ENCODE data around the gene KCNH5.

Gene KCNH5

GRCh38 chr14:62994096-62994495 is 51.2 kb downstream of the KCNH5 start:
- DNase-seq = no peak

- DNase-seq = no peak
Observed at GRCh38 chr14:62988967-62989366, 56.3 kb downstream of the KCNH5 start.

- DNase-seq = no peak
Observed at GRCh38 chr14:62983821-62984220, 61.4 kb downstream of the KCNH5 start.

- DNase-seq = no peak
Observed at GRCh38 chr14:62980693-62981092, 64.6 kb downstream of the KCNH5 start.

- no peak for DNase-seq
Observed at GRCh38 chr14:62957562-62957961, 87.7 kb downstream of the KCNH5 start.

GRCh38 chr14:62956413-62956812 is 88.8 kb downstream of the KCNH5 start:
- DNase-seq = no peak

GRCh38 chr14:62954165-62954564 is 91.1 kb downstream of the KCNH5 start:
- no peak for DNase-seq

- DNase-seq = no peak
Observed at GRCh38 chr14:62952226-62952625, 93.0 kb downstream of the KCNH5 start.

- no peak for DNase-seq
Observed at GRCh38 chr14:62947301-62947700, 98.0 kb downstream of the KCNH5 start.

- no peak for DNase-seq
Observed at GRCh38 chr14:62946221-62946620, 99.0 kb downstream of the KCNH5 start.

- DNase-seq = no peak
Observed at GRCh38 chr14:62943202-62943601, 102.1 kb downstream of the KCNH5 start.

GRCh38 chr14:62939970-62940369 is 105.3 kb downstream of the KCNH5 start:
- DNase-seq = no peak

- no peak for DNase-seq
Observed at GRCh38 chr14:62938778-62939177, 106.5 kb downstream of the KCNH5 start.

GRCh38 chr14:62934439-62934838 is 110.8 kb downstream of the KCNH5 start:
- no peak for DNase-seq

GRCh38 chr14:62921466-62921865 is 123.8 kb downstream of the KCNH5 start:
- DNase-seq = no peak

- no peak for DNase-seq
Observed at GRCh38 chr14:62916551-62916950, 128.7 kb downstream of the KCNH5 start.

GRCh38 chr14:62914873-62915272 is 130.4 kb downstream of the KCNH5 start:
- DNase-seq = no peak

GRCh38 chr14:62914025-62914424 is 131.2 kb downstream of the KCNH5 start:
- DNase-seq = no peak

GRCh38 chr14:62908506-62908905 is 136.8 kb downstream of the KCNH5 start:
- DNase-seq = no peak

GRCh38 chr14:62905566-62905965 is 139.7 kb downstream of the KCNH5 start:
- no peak for DNase-seq

- DNase-seq = no peak
Observed at GRCh38 chr14:62897771-62898170, 147.5 kb downstream of the KCNH5 start.

GRCh38 chr14:62896932-62897456 is 148.3 kb downstream of the KCNH5 start:
- no peak for DNase-seq

- DNase-seq = no peak
Observed at GRCh38 chr14:62894736-62895135, 150.5 kb downstream of the KCNH5 start.

GRCh38 chr14:62889364-62889763 is 155.9 kb downstream of the KCNH5 start:
- DNase-seq = no peak

- no peak for DNase-seq
Observed at GRCh38 chr14:62886461-62886860, 158.8 kb downstream of the KCNH5 start.

GRCh38 chr14:62885451-62885850 is 159.8 kb downstream of the KCNH5 start:
- DNase-seq = no peak
